Type B pancreatic cell (in vitro differentiated cells): ENCODE data around the gene ARL6IP5. TPM values are rescaled to one million over a fixed set of nuclear protein-coding genes. Genes with fewer than 3 reads are reported as not detected.

ENCODE experiments used
- DNase-seq: peaks from one replicate; pipeline ENCODE4 v3.0.0; 2021; ENCODE audit warnings: mixed read lengths; ENCODE audit not compliant: unreplicated experiment; ENCODE audit errors: extremely low spot score
- H3K27ac Mint-ChIP-seq: 2 replicates; pipeline ENCODE4 v1.8.0; 2021; ENCODE audit warnings: mild to moderate bottlenecking, mixed read lengths
- H3K27me3 Mint-ChIP-seq: 2 replicates; pipeline ENCODE4 v1.8.0; 2021; ENCODE audit warnings: mixed read lengths
- H3K36me3 Mint-ChIP-seq: 2 replicates; pipeline ENCODE4 v1.8.0; 2021; ENCODE audit warnings: mixed read lengths
- H3K4me1 Mint-ChIP-seq: one replicate; pipeline ENCODE4 v1.8.0; 2021; ENCODE audit warnings: mixed read lengths; ENCODE audit not compliant: unreplicated experiment
- H3K4me3 Mint-ChIP-seq: 2 replicates; pipeline ENCODE4 v1.8.0; 2021; ENCODE audit warnings: mild to moderate bottlenecking, mixed read lengths
- H3K9me3 Mint-ChIP-seq: 2 replicates; pipeline ENCODE4 v1.8.0; 2021; ENCODE audit warnings: mixed read lengths
- total RNA-seq: library from RNA; stranded (reverse); gene quantifications from 2 replicates; pipeline ENCODE4 v1.2.1, GENCODE V29; 2021; ENCODE audit warnings: low replicate concordance
- TF ChIP-seq, protein P1 (sequence below): fragments of 200-600 bp; sonication (generic); conservative IDR thresholded peaks from 2 replicates; pipeline ENCODE4 v1.5.0; 2021; ENCODE audit warnings: antibody characterized with exemption, mild to moderate bottlenecking

ARL6IP5 gene
- total RNA-seq, 1 donor from 2014 or later: 49.2 TPM

DNA sequence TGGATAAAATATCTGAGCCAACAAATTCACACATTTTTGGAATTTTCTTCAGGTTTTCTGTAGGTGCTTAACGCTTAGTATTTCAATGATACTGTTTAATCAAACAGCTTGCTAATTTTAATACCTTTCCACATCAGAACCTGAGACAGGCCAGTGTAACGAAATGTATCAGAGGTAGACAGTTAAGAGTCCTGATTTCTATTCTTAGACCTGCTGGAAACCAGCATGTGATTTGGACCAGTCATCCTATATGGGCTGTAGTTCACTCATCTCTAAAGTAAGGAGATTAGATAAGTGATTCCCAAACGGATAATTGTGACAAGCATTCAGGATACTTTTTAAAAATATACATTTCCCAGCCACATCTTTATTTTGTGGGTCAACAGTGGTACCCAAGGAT is 18.4 kb downstream of the ARL6IP5 start:
- Mint-ChIP-seq H3K36me3 (peaks cover 29% of the 10 kb centered on the region), H3K4me1 (no peaks in the 10 kb centered on the region), H3K9me3 (no peaks in the 10 kb centered on the region), H3K27me3 (no peaks in the 10 kb centered on the region), H3K27ac (no peak overlapping the region), H3K4me3 (no peak overlapping the region)
- DNase-seq: no peak
- TF ChIP-seq, protein P1, sequence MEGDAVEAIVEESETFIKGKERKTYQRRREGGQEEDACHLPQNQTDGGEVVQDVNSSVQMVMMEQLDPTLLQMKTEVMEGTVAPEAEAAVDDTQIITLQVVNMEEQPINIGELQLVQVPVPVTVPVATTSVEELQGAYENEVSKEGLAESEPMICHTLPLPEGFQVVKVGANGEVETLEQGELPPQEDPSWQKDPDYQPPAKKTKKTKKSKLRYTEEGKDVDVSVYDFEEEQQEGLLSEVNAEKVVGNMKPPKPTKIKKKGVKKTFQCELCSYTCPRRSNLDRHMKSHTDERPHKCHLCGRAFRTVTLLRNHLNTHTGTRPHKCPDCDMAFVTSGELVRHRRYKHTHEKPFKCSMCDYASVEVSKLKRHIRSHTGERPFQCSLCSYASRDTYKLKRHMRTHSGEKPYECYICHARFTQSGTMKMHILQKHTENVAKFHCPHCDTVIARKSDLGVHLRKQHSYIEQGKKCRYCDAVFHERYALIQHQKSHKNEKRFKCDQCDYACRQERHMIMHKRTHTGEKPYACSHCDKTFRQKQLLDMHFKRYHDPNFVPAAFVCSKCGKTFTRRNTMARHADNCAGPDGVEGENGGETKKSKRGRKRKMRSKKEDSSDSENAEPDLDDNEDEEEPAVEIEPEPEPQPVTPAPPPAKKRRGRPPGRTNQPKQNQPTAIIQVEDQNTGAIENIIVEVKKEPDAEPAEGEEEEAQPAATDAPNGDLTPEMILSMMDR: no peak

DNA sequence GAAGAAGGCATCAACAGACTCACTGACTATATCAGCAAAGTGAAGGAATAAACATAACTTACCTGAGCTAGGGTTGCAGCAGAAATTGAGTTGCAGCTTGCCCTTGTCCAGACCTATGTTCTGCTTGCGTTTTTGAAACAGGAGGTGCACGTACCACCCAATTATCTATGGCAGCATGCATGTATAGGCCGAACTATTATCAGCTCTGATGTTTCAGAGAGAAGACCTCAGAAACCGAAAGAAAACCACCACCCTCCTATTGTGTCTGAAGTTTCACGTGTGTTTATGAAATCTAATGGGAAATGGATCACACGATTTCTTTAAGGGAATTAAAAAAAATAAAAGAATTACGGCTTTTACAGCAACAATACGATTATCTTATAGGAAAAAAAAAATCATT is 19.8 kb downstream of the ARL6IP5 start:
- H3K27ac Mint-ChIP-seq: no peak overlapping the region

DNA sequence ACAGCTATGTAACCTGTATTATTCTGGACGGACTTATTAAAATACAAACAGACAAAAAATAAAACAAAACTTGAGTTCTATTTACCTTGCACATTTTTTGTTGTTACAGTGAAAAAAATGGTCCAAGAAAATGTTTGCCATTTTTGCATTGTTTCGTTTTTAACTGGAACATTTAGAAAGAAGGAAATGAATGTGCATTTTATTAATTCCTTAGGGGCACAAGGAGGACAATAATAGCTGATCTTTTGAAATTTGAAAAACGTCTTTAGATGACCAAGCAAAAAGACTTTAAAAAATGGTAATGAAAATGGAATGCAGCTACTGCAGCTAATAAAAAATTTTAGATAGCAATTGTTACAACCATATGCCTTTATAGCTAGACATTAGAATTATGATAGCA is 20.6 kb downstream of the ARL6IP5 start:
- no peaks in the 10 kb centered on the region for H3K27me3 Mint-ChIP-seq

More for the DNA sequence above, 19.8 kb downstream of the ARL6IP5 start:
- DNase-seq: no peak
- Mint-ChIP-seq H3K27me3 (no peaks in the 10 kb centered on the region), H3K4me3 (no peak overlapping the region), H3K36me3 (peaks cover 24% of the 10 kb centered on the region), H3K9me3 (no peaks in the 10 kb centered on the region), H3K4me1 (no peaks in the 10 kb centered on the region)
- TF ChIP-seq, protein P1: no peak

DNA sequence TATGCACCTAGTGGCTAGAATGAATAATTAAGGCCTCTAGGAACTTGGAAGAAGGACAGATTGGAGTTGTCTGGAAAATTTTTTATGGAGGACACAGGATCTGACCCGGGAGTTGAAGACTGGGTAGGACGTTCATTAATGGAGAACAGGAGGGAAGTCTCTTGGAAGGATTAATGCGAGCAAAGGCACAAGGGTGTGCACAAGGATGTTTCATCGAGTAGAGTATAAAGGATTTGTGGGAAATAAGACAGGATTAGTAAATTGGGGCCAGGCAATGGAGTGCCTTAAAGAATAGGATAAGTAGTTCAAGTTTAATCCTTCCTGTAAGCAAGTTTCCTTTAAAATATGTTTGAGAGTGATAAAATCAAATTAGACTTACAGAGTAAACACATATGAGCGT is 23.1 kb downstream of the ARL6IP5 start:
- no peak for DNase-seq
- H3K9me3 Mint-ChIP-seq: no peaks in the 10 kb centered on the region
- H3K27ac Mint-ChIP-seq: no peak overlapping the region
- H3K36me3 Mint-ChIP-seq: peaks cover 8% of the 10 kb centered on the region
- no peak overlapping the region for H3K4me3 Mint-ChIP-seq
- no peaks in the 10 kb centered on the region for H3K27me3 Mint-ChIP-seq
- TF ChIP-seq, protein P1: no peak
- no peaks in the 10 kb centered on the region for H3K4me1 Mint-ChIP-seq

More for the DNA sequence above, 20.6 kb downstream of the ARL6IP5 start:
- no peak for DNase-seq
- H3K4me3 Mint-ChIP-seq: no peak overlapping the region
- H3K36me3 Mint-ChIP-seq: peaks cover 19% of the 10 kb centered on the region
- no peaks in the 10 kb centered on the region for H3K9me3 Mint-ChIP-seq
- no peaks in the 10 kb centered on the region for H3K4me1 Mint-ChIP-seq
- H3K27ac Mint-ChIP-seq: no peak overlapping the region
- TF ChIP-seq, protein P1: no peak

DNA sequence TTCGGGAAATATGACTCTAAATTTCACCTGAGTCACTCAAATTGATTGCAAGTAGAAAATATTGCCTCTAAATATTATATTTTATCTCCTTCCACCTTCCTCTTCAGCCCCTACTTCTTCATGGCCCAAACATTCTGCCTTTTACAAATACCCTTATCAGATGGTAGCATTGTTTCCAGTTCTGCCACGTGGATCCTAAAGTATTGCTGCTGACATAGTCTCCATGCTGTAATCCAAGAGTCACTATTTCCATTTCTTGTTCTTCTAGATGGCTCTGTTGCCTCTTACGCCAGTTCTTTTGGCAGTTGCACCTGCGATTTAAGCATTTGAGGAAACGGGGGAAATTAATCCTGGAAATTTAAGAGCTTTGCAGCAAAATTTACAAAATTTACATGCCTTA is 24.1 kb downstream of the ARL6IP5 start:
- Mint-ChIP-seq H3K36me3 (peaks cover 5% of the 10 kb centered on the region), H3K27ac (no peak overlapping the region), H3K9me3 (no peaks in the 10 kb centered on the region), H3K4me1 (no peaks in the 10 kb centered on the region), H3K4me3 (no peak overlapping the region), H3K27me3 (no peaks in the 10 kb centered on the region)
- no peak for DNase-seq
- TF ChIP-seq, protein P1: no peak

DNA sequence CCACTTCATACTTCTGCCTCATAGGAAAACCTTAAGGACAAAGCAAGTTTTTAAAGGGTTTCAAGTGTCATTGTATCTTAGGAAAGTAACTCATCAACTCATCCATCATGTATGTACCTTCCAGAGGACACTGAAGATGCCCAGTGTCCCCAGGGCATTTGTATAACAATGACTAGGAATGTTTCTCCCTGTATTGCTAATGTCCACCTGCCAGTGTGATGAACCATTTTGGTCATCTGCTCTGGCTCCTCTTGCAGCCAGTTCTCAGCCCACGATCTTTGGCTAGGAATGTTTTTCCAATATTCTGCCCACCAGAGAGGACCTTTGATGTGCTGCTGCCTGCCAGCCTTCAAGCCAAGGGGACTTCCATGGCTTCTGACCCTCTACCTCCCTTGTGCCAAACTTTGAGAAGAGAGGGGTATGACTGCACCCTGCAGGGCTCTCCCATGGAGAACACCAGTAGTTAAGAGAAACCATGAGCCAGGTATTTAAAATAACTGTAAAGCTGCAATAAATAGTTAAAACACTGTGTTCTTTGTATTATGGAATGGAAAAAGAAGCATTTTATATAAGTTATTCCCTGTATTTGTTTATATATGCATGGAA is 26.3 kb downstream of the ARL6IP5 start:
- H3K4me1 Mint-ChIP-seq: no peaks in the 10 kb centered on the region
- H3K4me3 Mint-ChIP-seq: no peak overlapping the region
- H3K9me3 Mint-ChIP-seq: no peaks in the 10 kb centered on the region
- TF ChIP-seq, protein P1: no peak
- H3K36me3 Mint-ChIP-seq: no peaks in the 10 kb centered on the region
- no peak for DNase-seq
- no peak overlapping the region for H3K27ac Mint-ChIP-seq
- H3K27me3 Mint-ChIP-seq: no peaks in the 10 kb centered on the region
